Kidney glomerular epithelial cell (primary cell): ENCODE measurements around the gene KLHL26.

ENCODE experiments used
- DNase-seq: peaks from one replicate; lab custom pipeline; 2025; lab: John Stamatoyannopoulos, UW

Gene KLHL26

DNA sequence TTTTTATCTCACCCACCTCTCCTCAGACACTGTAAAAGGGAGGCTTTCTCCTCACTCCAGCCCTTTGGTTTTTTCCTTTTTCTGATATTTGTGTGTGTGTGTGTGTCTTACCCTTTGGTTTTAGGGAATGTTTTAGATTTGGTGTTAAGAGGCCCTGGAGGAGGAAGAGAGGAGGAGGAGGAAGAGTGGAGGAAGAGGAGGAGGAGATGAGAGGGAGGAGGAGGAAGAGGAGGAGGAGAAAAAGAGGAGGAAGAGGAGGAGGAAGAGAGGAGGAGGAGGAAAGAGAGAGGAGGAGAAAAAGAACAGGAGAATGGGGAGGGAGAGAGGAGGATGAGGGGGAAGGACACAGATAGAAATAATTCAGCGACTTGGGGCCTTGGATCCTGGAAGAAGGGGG lies 10.5 kb downstream of the KLHL26 start:
- DNase-seq = no peak

GRCh38 chr19:18647807-18648206 lies 11.0 kb downstream of the KLHL26 start:
- no peak for DNase-seq

DNA sequence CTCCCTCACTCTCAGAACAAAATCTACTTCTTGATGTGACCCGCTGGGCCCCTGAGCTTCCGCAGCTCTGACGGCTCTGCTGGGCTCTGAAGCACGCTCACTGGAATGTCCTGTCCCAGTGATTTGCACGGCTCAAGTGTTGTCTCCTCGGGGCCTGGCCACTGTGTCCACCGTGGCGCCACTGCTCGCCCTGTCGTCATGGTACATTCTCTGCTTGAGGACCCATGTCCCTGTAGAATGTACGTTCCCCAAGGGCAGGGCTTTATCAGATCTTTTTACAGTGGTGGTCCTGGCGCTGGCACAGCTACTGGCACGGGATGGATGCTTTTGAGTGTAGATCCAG lies 12.1 kb downstream of the KLHL26 start:
- DNase-seq = no peak

DNA sequence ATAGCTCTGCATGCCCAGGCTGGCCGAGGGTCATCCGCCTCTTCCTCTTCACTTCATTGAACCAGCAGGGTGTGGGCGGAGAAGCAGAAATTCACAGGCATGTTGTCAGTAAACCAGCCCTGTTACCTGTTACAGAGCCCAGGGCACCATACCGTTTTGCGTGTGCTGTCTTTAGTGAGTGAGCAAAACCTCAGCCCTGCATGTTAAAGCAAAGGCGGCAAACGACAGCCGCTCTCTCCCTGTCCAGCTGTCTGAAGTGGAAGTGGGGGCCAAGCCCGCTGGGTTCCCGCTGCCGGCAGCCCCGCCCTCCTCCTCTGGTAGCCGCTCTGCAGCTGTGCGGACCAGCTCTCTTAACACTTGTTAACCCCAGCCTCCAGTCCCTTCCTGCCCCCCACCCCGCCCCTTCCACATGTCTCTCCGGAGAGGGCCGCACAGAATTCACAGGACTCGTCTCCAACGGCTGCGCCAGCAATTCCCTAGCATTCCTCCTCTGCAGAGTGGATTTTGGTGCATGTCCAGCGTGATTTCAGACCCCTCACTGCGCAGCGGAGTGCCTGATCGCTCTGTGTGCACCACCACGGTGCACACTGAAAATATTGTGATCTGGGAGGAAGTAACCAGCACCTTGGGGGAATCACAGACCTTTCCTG lies 12.7 kb downstream of the KLHL26 start:
- DNase-seq = peak; percentile 15

DNA sequence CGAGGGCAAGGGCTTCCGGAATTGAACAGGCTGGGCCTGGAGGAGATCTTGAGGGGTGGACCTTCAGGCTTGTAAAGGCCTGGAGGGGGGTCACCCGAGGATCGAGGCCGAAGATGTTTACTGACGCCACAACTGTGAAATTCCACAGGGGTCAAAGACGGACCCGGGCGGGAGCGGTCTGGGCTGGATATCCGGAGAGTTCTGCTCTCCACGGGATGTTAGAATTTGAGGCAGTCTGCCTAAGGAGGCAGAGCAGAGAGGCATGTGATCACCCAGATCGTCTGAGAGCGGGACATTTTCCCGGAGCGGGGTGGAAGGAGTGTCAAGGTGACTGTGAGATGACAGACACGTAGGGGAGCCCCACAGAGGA lies 13.2 kb downstream of the KLHL26 start:
- DNase-seq = no peak

GRCh38 chr19:18650468-18651041 lies 13.7 kb downstream of the KLHL26 start:
- DNase-seq = no peak

DNA sequence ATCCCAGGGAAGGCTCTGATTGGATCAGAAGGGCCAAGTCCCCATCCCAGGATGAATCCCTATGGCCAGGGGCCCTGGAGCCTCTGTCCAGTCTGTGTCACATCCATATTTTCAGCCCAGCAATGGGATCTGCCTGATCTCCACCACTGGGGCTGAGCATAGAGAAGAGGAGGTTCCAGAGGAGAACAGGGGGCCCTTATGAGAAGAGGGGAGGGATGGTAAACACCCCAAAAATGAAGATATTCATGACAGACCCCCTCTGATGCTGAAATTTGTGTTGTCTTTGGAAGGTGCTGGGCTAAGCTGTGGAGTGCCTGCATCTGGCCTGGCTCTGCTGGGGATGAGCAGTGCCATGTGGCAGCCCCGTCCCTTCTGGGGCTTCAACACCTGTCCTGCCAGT lies 14.5 kb downstream of the KLHL26 start:
- no peak for DNase-seq

GRCh38 chr19:18651733-18652132 lies 14.9 kb downstream of the KLHL26 start:
- DNase-seq = no peak

DNA sequence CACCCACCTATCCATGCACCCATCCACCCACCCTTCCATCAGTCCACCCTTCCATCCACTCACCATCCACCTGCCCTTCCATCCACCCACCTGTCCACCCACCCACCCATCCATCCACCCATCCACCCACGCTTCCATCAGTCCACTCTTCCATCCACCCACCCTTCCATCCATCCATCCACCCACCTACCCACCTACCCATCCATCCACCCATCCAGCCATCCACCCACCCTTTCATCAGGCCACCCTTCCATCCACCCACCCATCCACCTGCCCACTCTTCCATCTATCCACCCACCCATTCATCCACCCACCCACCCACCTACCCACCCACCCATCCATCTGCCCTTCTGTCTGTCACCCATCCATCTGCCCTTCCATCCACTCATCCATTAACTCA lies 17.0 kb downstream of the KLHL26 start:
- DNase-seq = no peak

DNA sequence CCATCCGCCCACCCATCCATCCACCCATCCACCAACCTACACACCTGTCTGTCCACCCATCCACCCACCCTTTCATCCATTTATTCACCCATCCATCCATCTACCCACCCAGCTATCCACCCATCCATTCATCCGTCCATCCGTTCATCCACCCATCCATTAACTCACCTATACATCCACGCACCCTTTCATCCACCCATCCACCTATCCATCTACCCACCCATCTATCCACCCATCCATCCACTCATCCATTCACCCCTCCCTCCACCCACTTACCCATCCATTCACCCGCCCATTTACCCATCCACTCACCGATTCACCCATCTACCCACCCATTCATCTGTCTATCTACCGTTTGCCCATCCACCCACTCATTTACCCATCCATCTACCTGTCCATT lies 17.6 kb downstream of the KLHL26 start:
- no peak for DNase-seq

DNA sequence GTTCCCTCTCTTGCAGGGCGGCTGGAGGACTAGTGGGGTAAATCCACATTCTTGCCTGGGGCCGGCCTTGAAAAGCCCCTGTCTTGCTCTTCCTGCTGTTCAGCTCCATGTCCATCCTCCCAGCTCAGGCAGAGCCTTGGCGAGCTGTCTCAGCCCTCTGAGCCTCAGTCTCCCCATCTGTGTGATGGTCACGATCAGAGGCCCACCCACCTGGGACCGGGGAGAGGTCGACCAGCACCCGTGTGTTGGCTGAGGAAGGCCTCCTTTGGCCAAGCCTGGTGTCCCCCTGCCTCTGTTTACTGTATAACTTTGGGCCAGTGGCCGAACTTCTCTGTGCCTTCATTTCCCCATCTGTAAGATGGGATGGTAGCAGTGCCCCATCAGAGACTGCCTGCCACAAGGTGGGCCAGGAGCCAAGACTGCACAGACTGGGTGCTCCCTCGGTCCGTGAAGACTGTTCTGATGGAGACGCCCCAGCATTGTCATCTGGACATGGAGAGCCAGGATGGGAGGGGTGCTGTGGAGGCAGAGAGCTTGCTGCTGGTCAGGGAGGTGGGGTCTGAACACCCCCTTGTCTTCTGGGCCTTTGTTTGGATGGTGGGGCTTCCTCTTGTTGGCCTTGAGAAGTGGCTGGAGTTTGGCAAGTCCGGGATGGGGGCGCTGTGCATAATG lies 18.5 kb downstream of the KLHL26 start:
- no peak for DNase-seq

GRCh38 chr19:18656337-18657086 lies 19.7 kb downstream of the KLHL26 start:
- no peak for DNase-seq

GRCh38 chr19:18657590-18658365 lies 20.9 kb downstream of the KLHL26 start:
- peak; percentile 15 for DNase-seq

GRCh38 chr19:18658366-18658855 lies 21.6 kb downstream of the KLHL26 start:
- no peak for DNase-seq

DNA sequence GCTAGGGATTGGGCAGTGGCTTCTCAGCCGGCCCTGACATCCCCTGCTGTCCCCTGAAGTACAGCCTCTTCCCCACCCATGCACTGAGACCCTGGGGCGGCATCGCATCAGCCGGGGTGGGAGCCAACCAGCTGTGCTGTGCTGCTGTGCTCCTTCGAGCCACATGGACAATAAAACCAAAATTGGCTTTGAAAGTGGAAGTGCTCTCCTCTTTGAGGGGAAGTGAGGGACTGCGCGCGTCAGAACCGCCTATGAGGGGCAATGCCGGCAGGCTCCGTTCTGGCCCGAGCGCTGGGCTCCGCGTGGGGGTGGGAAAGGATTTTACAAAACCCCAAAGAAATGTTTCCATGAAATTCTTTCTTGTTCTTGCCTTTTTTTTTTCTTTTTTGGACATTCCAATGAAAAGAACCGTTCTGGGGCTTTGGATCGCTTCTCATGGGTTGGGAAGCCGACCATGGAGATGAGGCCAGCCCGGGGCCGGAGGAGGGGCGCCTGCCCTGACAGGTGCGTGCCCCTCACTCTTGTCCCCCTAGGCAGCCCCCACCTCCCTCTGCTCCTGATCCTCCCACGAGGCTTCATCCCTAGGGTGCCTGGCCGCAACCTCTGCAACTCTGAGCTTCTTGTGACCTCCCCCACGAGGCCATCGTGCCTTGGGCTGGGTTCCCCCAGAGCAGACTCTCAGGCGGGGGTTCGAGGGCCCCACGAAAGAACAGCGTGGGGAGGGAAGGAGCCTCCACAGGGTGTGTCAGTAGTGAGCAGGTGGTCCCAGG lies 22.6 kb downstream of the KLHL26 start:
- DNase-seq = no peak

DNA sequence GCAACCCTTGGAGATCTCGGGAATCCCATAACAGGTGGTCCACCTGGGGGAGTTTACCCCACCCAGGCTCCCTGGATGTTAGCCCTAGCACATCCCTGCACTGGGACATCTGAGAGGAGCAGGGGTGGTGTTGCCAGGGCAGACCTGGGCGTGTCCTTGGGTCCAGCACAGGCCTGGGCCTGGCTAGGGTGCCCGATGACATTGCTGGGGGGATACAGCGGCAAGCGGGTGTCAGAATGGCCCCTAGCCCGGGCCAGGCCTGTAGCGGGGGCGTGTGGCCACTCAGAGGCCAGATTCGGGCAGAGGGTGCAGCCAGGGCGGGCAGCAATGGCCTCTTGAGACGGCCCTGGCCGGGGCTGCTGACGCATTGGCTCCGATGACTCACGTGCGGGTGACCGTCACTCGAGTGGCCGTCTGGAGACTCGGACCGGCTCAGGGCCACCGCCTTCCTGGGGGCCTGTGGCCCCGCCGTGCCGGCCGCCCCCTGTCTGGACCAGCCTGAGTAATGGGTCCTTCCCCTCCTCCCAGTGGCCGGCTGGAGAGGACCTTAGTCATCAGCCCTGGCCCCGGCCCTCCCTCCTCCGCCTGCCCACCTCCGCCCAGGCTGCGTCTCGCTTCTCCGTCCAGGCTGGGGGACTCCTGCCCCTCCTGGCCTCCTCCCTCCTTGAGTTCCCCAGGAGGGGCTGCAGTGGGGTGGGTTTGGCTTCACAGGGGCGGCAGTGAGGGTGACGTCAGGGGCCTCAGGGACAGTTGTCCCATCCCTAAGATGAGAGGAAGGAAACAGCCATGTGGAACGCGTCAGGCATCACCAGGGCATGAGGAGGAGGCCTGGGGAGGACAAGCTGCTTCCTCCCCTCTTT lies 23.5 kb downstream of the KLHL26 start:
- no peak for DNase-seq

GRCh38 chr19:18660939-18661670 lies 24.3 kb downstream of the KLHL26 start:
- no peak for DNase-seq

DNA sequence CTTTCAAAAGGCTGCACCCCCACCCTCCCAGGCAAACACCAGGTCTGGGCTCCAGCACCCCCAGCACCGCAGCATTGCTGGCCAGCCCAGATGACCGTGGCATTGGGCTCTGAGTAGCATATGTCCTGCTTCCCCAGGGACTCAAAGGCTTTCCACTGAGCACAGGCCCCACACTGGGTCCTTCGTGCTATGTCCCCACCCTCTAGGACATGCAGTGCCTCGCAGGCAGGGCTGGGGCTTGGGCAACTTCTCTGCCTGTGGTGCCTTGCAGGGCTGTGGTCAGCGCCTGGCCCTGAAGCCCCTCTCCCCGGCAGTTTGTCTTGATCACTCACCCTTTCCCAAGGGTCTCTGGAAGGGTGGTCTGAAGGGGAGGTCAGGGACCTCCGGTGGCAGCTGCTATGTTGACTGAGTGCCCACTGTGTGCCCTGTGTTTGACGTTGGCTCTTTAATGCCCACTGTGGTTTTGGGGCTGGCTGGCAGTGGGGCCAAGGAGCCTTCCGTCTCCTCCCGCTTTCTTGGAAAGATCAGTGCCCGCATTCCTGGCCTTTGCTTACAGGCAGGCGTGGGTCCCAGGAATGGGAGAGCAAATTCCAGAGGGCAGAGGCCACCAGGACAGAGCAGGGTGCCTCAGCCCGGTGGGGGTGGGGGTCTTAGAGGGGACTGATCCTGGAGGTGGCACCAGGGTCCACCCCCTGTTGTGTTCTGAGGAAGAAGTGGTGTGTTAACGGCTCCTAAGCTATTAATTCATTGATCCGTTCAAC lies 26.3 kb downstream of the KLHL26 start:
- DNase-seq = no peak

GRCh38 chr19:18663940-18664530 lies 27.2 kb downstream of the KLHL26 start:
- no peak for DNase-seq
